GM18499 (cell line): ENCODE results near the gene TBC1D14.
"Not testable (repeated sequence)": the region's sequence is repeated elsewhere in the genome, so short reads cannot be mapped to it uniquely, and the experiment has no call there.

Source experiments
- ATAC-seq: cut with Tn5 transposase; IDR thresholded peaks from one replicate; pipeline ENCODE4 v1.9.1; 2021; ENCODE audit warnings: moderate number of reproducible peaks; ENCODE audit not compliant: insufficient read depth, unreplicated experiment

TBC1D14 gene

DNA sequence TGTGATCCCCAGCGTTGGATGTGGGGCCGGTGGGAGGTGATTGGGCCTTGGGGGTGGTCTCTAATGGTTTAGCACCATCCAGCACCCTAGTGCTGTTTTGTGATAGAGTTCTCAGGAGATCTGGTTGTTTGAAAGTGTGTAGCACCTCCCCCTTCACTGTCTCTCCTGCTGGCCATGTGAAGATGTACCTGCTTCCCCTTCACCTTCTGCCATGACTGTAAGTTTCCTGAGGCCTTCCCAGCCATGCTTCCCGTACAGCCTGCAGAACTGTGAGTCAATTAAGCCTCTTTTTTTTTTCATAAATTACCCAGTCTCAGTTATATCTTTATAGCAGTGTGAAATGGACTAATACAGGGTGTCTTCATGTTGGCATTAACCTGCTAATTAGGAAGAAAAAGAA lies 19.3 kb upstream of the TBC1D14 start:
- ATAC-seq = no peak

DNA sequence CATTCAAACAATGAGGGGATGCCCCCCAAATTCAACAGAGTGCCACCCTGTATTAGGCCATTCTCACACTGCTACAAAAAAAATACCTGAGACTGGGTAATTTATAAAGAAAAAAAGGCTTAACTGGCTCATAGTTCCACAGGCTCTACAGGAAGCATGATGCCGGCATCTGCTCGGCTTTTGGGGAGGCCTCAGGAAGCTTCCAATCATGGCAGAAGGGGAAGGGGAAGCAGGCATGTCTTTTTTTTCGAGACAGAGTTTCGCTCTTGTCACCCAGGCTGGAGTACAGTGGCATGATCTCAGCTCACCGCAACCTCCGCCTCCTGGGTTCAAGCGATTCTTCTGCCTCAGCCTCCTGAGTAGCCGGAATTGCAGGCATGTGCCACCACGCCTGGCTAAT lies 18.7 kb upstream of the TBC1D14 start:
- ATAC-seq = not testable (repeated sequence)

DNA sequence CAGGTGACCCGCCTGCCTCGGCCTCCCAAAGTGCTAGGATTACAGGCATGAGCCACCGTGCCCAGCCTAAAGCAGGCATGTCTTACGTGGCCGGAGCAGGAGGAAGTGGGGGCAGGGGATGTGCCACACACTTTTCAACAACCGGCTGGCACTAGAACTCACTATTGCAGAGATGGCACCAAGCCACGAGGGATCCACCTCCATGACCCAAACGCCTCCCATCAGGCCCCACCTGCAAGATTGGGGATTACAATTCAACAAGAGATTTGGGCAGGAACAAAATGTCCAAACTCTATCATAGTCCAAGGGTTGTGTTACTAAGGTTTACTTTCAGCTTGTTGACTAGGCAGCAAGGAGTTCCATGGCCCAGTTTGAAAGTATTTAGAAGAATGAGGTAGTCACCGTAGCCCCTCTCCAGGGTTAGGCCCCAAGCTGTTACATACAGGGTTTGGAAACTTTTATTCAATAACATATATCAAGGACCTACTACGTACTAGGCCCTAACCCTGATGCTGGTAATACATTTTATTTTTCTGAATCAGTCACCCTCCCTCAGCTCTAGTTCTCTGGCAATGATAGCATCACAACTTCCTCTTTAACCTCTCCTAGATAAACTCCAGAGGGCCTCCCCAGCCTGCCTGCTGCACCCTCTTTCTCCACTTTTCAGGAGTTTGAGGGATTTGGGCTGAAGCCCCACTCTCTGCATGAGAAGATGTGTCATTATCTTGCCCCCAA lies 18.0 kb upstream of the TBC1D14 start:
- no peak for ATAC-seq

DNA sequence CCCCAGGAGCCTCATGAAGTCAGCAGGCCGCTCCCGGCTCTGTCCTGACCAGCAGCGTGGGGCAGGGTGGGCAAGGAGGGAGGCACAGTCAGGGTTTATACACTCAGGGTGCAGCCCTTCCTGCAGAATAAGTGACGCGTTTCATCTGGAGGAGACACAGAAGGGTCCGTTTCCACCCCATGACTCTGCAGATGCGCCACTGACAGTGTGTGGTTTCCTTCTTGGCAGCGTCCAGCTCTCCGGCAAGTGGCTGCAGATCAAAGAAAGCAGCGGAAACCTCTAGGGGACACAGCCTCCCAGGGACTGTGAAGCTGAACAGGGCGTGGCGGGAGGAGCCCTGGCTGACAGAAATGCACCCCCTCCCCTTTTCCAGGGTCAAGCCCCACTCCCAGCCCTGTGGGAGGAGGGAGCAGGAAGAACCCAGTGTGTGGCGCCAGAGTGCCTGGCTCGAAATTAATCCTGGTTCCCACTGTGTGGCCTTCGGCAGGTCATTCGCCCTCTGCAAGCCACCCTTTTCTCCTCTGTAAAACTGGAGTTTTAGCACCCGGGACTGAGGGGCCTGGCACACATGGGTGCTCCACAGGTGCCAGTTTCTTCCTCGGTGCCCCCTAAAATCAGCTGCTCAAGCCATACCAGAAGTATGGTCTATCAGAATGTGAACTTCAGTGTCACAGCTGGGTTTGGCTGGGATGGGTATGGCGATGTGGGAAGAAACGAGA lies 17.3 kb upstream of the TBC1D14 start:
- no peak for ATAC-seq

DNA sequence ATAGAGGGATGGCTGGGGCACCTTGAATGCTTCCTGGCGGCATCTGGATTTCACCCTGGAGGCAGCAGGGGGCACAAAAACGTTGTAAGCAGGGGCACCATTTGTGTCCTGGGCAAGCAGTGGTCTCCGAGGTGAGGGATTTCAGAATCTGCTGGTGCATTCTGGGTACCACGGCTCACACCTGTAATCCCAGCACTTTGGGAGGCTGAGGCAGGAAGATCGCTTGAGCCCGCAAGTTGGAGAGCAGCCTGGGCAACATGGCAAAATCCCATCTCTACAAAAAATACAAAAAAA lies 16.8 kb upstream of the TBC1D14 start:
- no peak for ATAC-seq

DNA sequence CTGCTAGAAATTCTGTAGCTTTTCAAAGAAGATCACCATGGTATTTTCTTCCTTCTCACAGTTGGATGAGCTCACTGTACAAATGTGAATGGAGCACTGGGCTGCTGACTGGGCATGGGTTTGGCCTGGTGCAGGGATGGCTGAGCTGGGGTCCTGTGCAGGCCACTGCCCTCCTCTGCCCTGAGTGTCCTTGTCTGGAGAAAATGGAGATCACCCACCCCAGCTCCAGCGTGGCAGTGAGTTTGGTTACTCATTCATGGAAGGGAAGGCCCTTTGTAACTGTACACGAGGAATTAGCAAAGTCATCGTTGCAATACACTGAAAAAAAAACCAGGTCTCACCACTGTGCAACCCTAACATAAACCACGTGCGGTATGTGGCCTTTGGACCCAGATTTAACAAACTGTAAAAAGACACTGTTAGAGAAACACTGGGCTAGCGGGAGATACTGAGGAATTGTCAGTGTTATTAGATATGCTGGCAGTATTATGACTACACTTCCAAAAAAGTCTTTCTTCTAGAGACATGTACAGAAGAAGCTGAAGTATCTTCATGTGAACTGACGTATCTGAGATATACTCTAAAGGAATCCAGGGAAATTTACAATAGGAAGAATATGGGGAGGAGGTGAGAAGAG lies 16.1 kb upstream of the TBC1D14 start:
- ATAC-seq = no peak

DNA sequence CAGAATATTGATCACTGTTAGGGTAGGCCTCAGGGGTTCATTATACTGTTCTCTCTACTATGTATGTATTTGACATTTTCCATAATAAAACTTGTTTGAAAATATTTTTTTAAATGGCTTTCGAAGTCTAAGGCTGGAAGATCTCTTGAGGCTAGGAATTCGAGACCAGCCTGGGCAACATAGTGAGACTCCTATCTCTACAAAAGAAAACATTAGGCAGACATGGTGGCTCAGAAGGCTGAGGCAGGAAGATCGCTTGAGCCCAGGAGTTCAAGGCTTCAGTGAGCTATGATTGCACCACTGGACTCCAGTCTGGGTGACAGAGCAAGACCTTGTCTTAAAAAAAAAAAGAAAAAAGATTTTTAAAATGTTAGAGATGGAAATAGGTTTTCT lies 15.5 kb upstream of the TBC1D14 start:
- no peak for ATAC-seq

DNA sequence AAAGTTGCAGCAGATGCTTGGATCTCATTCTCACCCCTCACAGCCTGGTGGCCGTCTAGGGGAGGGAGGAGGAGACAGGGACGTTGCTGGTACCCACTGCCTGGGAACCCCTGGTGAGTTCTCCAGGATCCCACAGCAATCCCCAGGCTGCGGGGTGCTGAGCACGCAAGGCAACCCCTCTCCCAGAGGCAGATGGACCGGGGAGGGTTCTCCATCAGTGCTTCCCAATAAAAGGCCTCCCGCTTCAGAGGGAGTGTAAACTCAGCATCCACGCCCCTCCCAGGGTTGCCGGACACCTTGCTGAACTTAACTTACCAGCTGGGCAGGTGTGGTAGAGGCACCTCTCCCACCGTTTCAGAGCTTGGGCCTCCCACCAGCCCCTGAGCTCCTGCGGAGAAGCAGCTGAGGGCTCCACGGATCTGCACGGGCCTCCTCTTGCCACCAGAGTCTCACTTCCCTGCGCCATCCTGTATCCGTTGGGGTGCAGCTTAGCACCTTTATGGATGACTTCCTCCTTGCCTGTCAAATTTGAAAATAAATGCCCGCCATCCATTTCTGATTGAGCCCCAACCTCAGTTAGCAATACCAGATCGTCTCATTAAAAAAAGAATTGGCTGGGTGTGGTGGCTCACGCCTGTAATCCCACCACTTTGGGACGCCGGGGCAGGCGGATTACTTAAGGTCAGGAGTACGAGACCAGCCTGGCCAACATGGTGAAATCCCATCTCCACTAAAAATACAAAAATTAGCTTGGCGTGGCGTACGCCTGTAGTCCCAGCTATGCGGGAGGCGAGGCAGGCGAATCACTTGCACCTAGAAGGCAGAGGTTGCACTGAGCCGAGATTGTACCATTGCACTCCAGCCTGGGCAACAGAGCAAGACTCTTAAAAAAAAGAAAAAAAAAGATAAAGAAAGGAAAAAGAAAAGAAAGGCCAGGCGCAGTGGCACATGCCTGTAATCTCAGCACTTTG lies 14.8 kb upstream of the TBC1D14 start:
- no peak for ATAC-seq

DNA sequence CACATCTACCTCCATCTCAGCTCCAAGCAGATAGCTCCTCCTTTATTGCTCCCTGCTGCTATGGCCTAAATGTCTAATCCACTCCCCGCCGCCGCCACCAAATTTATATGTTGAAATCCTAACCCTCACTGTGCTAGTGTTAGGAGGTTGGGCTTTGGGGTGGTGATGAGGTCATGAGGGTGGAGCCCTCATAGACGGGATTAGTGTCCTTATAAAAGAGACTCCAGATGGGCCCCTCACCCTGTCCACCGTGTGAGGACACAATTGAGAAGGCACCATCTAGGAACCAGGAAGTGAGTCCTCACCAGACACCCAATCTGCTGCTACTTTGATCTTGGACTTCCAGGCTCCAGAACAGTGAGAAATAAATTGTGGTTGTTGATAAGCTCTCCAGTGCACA lies 13.6 kb upstream of the TBC1D14 start:
- ATAC-seq = no peak

DNA sequence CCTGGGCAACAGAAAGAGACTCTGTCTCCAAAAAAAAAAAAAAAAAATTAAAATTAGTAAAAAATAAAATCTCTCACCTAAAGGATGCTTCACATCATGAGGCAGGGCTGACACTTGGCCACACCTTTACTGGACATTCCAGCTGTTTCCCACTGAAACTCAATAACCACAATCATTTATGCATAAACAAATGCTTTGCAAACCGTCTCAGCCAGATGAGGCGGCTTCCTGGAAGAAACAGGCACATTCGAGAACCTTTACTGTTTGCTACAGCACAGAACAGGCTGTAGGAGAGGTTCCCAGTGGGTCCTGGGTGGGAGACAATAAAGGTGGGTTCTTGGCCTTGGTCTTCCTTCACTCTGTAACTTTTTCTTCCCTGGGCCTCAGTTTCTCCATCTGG lies 10.9 kb upstream of the TBC1D14 start:
- ATAC-seq = no peak

DNA sequence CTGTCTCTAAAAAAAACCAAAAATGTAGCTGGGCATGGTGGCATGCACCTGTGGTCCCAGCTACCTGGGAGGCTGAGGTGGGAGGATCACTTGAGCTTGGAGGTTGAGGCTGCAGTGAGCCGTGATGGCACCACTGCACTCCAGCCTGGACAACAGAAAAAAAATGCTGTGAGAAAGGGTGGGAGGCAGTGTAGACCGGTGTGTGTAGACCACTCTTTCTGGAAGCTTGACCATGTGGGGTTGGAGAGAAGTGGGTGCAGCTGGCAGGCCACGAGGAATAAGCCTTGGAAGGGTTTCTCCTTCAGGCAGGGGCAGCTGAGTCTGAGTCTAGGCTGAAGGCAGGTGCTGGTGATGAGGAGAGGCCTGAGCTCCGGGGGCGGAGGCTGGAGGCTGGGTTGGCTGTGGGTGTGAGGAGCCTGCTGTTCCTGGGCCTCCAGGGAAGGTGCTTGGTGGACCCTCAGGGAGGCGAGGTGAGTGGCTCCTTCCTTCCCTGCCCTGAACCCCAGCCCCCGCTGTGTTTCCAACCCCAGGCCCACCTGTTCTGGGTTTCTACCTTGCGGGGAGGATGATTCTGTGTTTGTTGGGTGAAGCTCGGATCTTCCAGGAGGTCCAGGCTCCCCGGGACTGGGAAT lies 9.3 kb upstream of the TBC1D14 start:
- ATAC-seq = no peak

DNA sequence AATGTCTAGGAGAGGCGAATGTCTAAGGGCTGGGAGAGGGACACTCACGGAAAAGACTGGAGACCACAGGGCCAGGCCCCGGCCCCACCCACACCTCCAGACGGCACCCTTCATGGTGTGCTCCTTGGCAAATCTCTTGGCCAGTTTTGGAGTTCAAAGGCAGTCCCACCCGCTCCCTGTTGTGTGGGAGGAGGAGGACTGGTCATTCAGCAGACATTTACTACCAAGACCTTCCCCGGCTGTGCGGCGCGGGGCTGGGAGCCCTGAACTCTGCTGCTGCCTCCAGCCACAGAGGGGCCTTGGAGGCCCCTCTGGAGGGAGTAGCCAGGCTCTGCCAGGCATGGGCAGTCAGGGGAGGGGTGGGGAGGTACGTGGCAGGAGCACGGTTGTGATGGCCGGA lies 8.7 kb upstream of the TBC1D14 start:
- ATAC-seq = no peak

DNA sequence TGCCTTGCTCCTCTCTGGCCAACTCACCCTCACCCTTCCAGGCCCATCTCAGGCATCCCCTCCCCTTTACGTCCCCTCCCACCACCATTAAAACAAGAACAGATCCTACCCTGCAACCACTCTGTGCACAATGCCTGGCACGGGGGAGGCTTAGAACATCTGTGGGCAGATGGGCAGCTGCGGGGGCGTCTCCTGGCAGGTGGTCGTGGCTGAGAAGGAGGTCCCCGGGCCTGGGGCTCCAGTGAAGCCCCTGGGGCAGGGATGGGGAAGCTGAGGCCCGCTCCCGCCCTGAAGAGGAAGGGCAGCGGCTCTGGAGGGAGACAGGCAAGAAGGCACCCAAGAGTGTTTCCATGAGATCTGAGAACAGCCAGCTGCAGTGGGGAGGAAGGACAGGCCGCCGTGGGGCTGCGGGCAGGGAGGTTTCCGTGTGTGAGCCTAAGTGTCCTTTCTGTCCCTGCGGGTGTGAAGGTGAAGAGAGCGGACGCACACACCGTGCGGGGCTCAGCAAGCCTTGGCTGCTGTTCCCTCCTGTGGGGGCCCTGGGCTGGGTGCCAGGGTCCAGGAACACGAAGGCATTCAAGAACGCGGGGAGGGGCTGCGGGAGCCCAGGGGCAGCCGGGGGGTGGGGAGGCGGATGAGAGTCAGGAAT lies 7.8 kb upstream of the TBC1D14 start:
- no peak for ATAC-seq

DNA sequence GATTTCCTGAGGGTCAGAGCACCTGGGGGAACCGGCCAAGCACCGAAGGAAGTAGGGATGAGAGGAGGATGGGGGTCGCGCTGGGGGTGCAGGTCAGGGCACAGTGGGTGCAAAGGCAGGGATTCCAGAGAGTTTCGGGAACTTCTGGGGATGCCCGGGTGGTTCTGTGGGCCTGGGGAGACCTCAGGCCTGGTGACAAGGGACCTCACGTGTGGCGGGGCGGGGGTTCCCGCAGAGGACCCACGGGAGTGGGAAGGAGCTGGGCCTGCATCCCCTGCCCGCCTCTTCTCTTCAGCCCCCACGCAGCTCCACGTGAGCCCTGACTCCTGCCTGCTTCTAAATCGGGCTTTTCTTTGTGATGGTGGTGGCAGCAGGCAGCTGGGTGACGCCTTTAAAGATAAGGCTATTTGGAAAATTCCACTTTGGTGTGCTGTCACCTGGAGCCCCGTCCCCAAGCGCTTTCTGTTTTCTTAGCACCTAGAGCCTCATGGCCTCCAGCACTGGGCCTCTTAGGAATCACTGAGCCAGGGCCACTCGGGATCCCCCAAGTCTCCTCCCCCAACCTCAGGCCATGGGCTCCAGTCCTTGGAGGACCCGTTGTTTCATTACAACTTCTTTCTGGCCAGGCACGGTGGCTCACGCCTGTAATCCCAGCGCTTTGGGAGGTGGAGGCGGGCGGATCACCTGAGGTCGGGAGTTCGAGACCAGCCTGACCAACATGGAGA lies 7.1 kb upstream of the TBC1D14 start:
- ATAC-seq = no peak

DNA sequence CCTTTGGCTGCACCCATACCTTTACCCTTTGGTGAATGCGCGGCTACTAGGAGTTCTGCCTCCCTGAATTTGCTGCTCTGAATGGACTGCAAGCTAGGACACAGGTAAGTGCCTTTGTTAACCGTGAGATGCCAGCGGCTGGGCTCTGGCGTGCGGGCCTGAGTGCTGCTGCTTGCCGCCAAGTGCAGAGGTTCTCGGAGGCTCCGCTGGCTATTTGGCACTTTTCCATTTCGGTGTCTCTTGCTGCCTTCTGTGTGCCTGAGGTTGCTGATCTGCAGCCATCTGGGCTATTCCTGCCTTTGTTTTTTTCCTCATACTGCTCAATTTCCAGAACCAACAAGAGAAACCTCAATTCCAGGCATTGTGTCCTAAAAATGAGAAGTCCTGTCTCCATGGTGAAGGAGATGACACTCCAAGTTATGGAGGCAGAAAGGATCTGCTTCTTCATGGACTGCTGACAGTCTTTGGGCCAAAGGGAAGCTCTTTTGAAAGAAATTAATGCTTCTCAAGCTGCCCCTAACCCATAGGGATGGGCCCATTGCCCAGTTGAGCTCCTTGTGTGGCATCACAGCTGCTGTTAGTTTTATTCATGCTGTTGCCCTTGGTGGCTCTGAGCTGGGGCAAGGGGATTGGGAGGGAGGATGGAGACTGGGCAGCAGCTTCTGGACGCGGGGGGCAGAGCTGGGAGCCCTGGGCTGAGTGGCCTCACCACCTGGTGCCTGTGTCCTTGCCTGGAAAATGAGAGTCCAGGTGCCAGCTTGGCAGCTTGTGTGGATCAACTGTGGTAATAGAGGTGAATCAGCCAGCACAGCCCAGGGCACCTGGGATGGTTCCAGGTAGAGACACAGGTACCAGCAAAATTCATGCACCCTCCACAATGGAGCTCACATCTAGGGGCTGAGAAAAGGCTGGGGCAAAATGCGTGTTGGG lies 3.8 kb upstream of the TBC1D14 start:
- no peak for ATAC-seq

DNA sequence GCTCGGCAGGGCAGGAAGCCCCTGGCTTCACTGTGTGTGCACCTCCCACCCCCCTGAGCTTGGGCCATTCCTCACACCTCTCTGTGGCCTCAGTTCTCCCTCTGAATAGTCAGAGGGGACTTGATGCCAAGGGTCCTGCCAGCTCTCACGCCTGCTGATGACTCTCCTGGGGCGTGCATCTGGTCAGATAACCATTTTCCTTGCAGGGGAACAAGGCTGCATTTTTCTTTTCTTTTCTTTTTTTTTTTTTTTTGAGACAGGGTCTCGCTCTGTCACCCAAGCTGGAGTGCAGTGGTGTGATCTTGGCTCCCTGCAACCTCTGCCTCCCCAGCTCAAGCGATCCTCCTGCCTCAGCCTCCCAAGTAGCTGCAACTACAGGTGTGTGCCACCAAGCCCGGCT lies 3.1 kb upstream of the TBC1D14 start:
- ATAC-seq = not testable (repeated sequence)

DNA sequence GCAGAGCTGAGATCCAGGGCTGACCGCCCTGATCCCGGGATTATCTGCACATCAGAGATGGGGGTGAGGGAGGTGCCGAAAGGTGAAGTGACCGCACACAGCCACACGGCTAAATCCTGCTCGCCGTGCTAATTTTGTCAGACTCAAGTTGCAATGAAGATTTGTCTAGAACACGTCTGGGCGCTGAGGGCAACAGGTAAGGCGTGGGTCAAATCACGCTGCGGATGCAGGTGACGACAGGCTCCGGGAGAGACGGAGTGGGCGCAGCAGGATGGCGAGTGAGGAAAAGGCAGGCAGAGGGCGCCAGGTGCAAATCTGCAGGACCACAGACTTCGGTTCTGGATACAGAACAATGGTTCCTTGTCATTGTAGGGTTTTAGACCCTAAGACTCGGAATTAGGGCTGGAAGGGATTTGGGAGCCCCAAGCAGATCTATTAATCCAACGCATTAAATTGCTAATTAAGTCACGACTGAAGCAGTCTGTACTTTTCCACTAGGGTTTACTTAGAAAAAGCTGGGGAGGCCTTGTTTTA lies 1.9 kb upstream of the TBC1D14 start:
- ATAC-seq = no peak
